ENCODE data around the gene AURKA.

GRCh38 chr20:56362833-56363413 lies 29.1 kb downstream of the AURKA start:
- TF ChIP-seq CTCF (IDR thresholded peaks at IDR 0.05 in 4 of 5, conservative IDR thresholded peaks at IDR 0.05 in 1 of 5) (no peak), POLR2A (IDR thresholded peaks at IDR 0.05) (no peak)

All from gastrocnemius medialis (tissue), 4 donors.